Activated CD4-positive, alpha-beta T cell treated with anti-CD3 and anti-CD28 coated beads, Interleukin-2, amount 50 U/mL, for 16 hours (primary cell): ENCODE data around the gene COX5A.
A peak's percentile ranks its signal among the peaks of the same experiment; 100 is the strongest.
"Not testable (repeated sequence)": the region's sequence is repeated elsewhere in the genome, so short reads cannot be mapped to it uniquely, and the experiment has no call there.

Experiments
- DNase-seq: peaks from one replicate; pipeline ENCODE4 v3.0.0-alpha.2; 2020

The COX5A gene

DNA sequence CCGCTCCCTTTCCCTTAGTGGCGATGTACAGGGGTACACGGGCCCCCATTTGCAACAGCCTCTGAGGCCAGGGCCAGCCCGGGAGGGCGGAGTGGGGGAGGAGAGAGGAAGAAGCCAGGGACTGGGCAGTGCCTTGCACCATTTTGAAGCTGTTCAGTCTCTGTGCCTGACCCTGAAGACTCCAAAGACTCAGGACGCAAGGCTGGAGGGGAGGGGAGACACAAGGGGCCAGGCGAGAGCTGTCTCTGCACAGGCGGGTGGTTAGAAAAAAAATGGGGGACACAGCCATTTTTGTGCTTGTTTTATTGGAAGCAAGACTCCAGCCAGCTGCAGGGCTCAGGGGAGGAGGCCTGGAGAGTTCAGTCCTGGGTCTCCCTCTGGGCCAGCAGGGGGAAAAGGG is 17.1 kb upstream of the COX5A start:
- no peak for DNase-seq

DNA sequence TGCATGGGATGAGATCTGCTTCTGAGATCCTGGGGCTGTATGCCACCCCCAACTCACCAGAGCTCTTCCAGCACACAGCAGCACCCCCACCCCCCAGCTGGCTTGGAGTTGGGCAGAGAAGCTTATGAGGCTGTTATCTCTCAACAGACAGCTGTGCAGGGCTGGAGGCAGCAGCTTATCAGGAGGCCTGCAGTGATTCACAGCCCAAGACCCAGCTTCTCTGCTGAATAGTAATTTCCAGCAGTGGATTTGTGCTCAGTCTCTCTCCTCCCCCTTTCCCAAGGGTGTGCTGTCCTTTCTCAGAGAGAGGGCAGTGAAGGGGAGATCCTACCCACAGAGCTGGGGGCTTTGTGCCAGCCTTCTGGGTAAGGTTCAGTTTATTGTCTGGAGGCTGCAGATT is 16.6 kb upstream of the COX5A start:
- DNase-seq: no peak

DNA sequence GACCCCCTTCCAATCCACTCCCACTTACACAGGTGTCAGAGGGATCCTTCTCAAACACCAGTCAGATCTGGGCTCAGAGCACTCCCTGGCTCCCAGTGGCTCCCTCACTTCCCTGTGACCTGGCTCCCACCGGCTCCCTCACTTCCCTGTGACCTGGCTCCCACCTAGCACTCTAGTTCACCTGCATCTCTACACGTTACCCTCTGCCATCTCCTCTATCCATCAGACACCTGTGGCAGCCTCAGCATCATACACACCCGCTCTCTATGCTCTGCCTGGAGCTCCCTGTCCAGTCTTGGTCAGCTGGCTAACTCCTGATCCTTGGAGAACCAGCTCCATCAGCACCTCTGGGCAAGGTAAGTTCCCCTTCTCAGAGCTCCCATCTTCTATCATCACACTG is 13.1 kb upstream of the COX5A start:
- no peak for DNase-seq

DNA sequence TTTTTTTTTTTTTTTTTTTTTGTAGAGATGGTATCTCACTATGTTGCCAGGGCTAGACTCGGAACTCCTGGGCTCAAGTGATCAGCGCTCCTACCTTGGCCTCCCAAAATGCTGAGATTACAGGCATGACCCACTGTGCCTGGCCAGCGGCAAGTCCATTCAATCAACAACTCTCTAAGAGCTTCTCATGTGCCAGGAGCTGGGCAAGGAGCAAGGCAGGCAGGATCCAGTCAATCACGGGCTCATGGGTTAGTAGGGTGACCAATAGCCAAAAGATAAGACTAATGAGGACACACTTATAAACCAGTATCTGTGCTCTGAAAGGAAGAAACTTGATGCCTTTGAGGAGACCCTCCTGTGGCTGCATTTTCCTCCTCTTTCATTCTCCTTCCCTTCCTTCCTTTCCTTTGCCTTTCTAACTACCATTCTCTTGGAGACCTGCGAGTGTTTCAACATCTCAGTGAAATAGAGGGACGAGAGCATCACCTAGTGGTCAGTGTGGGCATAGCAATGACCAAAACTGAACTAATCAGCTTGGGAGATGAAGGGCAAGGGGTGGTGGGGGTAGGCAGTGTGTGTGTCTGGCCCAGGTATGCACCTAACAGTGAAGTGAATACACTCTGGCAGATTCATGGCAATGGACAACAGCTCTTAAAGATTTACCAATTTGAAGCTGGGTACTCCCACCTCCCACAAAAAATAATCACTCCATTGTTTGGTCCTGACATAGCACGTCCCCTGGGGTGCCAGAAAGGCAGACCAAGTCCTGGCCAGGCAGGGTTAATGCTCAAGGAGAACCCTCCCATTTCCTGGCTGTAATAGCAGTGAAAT is 12.4 kb upstream of the COX5A start:
- peak; percentile 82 for DNase-seq

DNA sequence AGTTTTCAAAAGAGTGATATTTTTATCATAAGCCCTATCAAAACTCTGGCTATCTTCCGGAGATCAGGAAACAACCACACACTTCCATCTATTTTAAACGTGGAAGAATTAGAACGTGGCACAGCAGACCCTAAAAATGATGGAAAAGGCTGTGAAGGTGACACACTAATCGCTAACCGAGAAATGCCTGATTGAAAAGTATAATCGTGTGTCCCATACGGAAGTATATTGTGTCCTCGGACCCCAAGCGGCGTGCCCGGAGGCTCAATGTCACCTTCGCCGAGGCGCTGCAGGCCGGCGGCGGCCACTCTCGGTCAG is 642 bp downstream of the COX5A start:
- DNase-seq: no peak

DNA sequence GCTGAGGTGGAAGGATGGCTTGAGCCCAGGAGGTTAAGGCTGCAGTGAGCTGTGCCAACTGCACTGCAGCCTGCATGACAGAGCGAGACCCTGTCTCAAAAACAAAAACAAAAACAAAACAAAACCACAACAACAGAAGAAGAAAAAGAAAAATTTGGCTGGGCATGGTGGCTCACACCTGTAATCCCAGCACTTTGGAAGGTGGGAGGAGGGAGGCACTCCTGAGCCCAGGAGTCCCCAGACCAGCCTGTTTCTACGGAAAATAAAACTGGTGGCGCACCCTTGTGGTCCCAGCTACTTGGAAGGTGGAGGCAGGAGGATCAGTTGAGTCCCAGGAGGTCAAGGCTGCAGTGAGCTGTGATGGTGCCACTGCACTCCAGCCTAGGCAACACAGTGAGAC is 2.7 kb downstream of the COX5A start:
- not testable (repeated sequence) for DNase-seq

DNA sequence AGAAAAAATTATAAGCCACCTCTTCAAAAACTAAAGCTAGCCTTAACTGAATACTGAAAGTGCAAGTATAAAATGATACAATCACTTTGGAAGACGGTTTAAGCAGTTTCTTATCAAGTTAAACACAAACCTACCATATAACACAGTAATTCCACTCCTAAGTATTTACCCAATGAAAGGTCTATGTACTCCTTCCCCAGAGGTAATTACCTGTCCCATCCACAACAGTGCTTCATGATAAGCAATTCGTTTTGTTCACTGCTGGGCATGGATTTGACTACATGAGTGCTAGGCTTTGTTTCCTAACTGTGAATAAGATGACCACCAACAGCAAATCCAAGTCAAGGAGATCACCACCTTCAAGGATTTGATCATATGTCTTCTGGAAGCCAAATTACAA is 4.3 kb downstream of the COX5A start:
- no peak for DNase-seq

DNA sequence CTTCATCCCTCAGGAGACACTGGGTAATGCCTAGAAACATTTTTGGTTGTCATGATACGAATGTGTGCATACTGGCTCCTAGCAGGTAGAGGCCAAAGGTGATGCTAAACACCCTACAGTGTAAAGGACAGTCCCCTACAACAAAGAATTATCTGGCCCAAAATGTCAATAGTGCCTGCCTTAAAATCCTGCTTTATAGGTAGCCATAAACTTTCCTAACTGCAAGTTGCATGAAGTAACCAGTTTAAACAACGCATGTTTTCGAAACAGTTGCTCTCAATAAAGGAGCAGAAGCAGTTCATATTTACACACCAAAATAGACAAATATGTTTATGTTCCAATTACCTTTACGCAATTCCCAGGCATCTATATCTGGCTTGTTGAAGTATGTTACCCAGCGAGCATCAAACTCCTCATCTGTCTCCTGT is 9.1 kb downstream of the COX5A start:
- DNase-seq: no peak

DNA sequence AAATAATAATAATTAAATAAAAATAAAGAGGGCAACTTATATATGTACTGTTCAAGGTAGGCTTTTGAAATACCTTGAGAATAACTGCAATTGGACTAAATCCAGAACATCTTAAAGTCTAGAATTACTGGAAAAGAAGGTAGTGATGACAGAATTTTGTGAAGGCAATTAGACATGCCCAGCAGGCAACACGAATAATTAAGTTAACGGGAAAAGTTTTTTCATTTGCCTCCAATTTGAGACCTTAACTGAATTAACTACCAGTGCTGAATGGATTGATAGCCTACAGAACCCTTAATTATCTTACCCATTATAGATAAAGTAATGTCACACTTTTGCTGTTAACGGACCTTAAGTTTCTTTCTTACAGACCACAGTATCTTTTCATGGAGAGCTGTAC is 13.3 kb downstream of the COX5A start:
- no peak for DNase-seq

DNA sequence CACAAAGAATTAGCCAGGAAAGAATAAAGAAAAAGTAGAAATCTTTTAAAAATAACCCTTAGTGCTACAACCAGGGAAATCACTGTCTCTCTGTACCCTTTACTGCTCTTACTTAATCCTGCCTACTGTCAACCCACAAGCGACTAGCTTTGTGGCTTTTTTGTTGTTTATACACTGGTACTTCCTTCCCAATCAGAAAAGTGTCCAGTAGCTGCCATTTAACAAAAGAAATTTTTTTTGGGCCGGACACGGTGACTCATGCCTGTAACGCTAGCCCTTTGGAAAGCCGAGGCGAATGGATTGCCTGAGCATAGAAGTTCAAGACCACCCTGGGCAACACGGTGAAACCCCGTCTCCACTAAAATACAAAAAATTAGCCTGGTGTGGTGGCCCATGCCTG is 17.4 kb downstream of the COX5A start:
- DNase-seq: no peak

DNA sequence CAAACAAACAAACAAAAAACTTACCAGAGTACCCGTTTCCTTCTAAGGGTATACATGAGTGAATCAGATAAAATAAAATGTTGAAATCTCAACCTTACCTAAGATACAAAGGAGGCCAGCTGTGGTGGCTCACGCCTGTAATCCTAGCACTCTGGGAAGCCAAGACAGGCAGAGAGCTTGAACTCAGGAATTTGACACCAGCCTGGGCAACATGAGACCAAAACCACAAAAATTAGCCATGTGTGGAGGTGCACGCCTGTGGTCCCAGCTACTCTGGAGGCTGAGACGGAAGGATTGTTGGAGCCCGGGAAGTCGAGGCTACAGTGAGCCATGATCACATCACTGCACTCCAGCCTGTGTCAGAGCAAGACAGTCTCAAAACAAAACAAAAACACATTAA is 20.2 kb downstream of the COX5A start:
- no peak for DNase-seq

DNA sequence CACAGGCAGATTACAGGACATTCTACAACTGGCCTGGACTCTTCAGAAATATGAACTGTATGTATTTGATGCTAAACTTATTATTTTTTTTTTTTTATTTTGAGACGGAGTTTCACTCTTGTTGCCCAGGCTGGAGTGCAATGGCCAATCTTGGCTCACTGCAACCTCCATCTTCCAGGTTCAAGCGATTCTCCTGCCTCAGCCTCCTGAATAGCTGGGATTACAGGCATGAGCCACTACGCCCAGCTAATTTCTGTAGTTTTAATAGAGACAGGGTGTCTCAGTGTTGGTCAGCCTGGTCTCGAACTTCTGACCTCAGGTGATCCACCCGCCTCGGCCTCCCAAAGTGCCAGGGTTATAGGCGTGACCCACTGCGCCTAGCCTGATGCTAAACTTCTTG is 24.1 kb downstream of the COX5A start:
- DNase-seq: not testable (repeated sequence)

DNA sequence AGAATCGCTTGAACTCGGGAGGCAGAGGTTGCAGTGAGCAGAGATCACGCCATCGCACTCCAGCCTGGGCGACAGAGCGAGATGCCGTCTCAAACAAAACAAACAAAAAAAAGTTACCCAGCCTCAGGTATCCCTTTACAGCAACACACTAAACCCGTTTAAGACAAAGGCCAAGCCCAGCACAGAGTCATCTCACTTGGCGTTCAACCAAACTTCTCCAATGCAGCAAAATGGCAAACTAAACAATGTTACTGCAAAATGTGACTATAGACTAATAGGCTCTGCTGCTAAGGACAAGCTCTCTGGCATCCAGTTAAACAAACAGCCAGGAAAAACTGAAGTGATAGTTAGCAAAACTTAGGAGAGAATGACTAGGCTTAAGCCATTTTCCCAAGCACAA is 24.8 kb downstream of the COX5A start:
- no peak for DNase-seq

DNA sequence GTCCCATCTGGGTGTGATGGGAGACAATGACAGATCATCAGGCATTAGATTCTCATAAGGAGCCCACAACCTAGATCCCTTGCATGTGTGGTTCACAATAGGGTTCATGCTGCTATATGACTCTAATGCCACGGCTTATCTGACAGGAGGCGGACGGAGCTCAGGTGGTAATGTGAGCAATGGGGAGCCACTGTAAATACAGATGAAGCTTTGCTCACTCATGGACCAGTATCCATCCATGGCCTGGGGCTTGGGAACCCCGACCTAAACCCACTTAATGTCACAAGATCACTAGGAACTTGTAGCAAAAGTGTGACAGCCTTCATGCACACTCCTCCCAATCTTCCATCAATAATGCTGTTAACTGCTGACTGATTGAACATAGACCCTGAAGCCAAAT is 29.2 kb downstream of the COX5A start:
- no peak for DNase-seq

DNA sequence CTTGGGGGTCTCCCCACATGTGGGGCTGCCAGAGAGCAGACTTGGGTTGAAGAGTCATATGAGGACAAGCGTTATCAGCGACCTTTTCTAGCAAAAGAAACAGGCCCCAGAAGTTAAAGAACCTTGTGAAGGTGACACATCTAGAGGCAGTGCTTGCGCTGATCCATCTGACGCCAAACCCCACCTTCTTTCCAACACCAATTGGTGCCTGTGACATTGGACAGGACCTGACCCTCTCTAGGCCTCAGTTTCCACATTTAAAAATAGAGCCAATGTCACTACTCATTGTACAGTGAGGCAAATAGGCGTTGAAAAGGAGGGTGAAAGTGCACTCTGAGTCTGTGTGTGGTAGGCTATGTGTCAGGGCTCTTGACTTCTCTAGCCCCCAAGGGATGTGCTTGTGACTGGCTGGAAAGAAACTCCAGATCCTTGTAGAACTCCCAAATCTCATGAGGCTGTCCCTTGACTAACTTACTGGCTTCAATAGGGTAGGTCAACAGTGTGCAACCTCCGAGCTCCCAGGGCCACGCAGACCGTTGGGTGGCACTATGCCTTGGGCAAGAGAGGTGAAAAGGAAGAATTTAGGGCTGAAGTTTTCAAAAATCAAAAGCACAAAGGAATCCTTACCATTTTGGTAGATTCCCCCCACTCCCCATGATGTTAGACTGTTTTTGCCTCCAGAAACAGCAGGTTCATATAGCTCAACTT is 30.6 kb downstream of the COX5A start:
- peak; percentile 14 for DNase-seq

DNA sequence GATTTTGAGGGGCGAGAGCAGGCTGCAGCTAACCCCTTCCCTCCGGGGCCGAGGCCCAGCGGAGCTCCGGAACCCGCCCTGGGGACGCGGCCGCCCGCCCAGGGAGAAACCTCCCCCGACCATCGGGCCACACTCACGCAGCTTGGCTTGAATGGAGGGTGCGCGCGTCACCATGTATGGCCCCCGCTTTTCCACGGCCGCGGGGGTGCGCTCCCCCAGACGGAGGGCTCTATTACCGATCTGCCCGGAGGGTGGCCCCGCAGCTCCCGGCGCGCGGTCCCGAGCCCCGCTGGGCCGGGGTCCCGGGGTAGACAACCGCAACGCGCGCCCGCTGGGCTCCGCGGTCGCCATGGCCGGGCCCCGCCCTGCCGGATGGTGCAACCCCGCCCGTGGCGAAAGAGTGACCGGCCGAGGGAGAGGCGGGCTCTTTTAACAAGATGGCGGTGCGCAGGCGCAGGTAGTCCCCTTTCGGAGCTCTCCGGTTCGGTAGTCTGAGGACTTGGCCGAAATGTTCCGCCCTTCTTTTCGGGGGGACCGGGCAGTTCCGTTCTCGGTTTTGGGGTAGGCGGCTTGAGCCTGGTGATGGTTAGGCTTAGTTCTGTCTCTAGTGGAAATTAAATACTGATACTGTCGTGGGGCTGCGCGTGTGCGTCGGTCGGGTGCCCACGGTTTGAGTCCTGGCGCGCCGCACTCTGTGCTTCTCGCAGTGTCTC is 31.3 kb downstream of the COX5A start, which contains the start of gene FAM219B:
TSS of gene FAM219B (minus strand) at position 402 of the 713 bp plus-strand sequence. CDS start at position 351, 51 bp downstream.
- DNase-seq: peak; percentile 89

DNA sequence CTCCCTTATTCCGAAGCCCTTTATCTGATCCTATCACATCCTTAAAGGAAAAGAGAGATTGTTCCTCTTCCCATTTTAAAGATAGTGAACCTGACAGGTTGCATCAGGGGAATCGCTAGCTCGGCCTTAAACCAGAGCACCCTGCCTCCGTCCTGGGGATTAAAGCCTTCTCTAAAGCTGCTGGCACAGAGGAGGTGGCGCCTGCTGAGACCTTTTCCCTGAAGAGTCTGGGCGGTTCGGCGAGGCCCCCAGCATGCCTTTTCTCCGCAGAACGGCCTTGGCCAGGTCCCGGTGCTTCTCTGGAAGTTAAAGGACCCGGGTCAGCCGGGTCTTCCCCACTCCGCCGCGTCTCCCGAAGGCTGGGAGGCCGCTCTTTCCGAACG is 31.8 kb downstream of the COX5A start:
- DNase-seq: peak; percentile 26

DNA sequence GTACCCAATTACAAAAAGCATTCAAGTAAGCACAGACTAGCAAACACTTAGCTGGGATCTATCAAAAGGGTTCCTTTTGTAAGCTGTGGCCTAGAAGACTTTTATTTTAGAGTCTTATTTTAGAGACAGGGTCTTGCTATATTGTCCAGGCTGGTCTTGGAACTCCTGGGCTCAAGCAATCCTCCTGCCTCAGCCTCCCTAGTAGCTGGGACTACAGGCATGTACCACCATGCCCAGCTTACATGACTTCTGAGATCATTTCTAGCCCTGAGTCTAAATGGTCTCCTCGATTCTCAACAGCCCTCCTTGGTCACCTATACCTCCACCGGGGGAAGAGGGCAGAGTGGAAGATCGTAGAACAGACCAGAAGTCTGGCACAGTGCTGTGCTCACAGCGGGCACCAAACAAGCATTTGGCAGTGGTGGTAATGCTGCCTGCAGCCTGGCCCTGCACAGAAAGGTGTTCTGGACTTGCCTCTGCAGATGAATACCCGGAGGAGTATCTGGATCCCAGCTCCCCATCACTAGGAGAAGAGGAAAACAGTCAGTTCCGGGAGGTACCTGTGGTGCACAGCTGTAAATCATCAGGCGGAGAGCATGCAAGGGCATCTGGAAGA is 33.6 kb downstream of the COX5A start:
- DNase-seq: no peak

DNA sequence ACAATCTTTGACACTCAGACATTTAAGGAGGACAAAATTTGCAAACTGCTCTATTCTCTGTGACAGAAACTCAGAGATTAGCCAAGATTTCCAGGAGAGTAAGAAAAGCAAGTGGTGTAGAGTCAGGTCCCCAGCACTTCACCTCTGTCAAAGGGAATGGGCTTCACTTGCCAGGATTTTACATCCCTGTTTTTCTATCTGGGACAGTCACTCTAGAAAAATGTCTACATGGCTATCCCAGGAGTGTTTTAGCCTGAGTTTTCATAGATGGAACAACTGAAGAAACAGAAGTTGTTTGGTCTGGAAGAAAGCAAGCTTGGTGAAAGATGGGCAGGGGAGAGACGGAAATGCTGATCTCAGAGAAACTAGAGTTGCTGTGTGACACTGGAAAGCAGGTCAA is 34.2 kb downstream of the COX5A start:
- no peak for DNase-seq

DNA sequence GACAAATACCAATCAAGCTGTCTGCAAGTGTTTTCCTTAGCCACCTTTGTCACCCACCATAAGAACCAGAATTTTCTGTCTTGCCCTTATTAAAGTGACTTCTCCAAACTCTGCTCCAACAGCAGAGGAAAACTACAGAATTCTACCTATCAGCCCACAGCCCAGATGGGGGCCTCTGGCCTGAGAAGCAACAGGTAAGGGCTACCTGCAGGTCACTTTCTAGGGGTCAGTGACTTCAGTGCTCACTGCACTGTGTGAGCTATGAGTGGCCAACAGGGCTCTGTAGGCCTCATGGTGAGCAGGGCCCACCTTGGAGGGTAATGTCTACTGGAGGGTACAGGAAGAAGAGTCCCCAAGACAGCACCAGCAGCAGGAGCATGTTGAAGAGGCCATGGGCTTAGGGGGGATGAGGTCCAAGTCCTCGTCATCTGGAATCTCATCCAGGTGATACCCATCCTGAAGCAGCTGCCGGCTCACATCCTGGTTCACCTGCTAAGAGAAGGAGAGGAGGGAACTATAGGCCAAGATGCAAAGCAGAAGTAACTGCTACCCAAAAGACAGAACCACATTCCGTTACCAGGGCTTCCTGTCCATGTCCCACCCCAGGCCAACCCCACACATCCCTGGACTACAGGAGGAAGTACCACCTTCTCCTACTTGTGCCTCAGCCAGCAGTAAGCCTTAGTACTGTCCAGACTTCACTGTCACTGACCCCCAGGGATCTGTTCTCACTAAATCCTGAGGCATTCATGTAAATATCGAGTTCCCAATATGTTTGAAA is 35.4 kb downstream of the COX5A start:
- no peak for DNase-seq

DNA sequence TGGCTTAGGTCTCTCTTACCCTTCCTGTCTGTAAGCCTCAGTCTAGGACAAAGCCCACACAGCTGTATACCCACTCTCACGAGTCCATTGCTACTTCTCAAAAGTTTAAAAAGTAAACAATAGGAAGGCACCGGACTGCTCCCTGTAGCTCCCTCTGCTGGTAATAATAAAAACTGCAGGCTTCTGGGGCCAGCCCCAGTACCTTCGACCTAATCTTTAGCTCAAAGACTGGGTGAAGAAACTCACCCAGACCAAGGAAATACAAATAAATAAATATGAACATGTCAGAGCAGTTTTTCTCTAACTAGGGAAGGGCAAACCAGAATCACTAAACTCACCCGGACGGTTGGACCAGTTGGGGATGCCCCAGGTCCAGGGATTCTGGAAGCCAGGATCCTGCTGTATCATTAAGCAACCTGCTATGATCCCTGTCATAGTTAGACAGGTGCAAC is 36.2 kb downstream of the COX5A start:
- DNase-seq: peak; percentile 78

DNA sequence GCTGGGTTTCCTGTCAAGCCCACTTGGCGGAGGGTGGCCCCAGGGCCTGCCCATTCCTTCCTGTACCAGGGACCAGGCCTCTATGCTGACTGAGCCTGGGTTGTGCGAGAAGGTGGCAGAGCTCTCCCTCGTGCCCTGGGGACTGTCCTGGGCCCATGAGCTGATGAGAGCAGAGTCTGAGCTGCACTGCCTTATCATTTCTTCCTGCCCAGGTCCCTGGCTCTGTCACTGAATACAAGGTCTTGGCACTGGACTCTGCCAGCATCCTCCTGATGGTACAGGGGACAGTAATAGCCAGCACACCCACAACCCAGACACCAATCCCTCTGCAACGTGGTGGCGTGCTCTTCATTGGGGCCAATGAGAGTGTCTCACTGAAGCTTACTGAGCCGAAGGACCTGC is 40.6 kb downstream of the COX5A start:
- no peak for DNase-seq

DNA sequence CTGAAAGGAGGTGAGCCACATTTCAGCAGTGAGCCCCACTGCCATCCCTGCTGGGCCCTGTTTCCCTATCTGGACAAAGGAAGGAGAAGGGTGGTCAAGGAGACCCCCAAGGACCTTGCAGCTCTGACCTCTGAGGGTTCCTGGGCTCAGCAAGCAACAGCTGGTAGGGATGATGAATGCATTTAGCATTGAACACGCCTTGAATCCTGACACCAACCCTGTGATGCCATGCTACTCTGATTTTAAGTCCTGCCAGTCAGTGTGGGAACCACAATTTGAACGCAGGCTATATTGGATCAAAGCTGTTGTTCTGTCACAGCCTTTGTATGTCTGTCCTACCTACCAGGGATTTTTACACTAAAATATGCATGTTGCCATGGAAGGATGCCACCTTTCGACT is 41.6 kb downstream of the COX5A start:
- no peak for DNase-seq
